GM23338 (cell line): ENCODE measurements around the gene SEC11A. TPM values are rescaled to one million over a fixed set of nuclear protein-coding genes. Genes with fewer than 3 reads are reported as not detected.

Source experiments
- ATAC-seq: fragments of 200-7000 bp; cut with Tn5 transposase; 3 replicates; pipeline ENCODE4 v1.9.1; 2020
- DNase-seq: peaks from one replicate; pipeline ENCODE4 v3.0.0-alpha.2; 2015; ENCODE audit warnings: low spot score
- H2AFZ ChIP-seq: fragments of 200-600 bp; sonication (generic); 2 replicates; pipeline ENCODE4 v1.8.0; 2016; ENCODE audit warnings: antibody characterized with exemption, mild to moderate bottlenecking, moderate library complexity
- H3F3A ChIP-seq: fragments of 200-600 bp; sonication (generic); replicated peaks from 2 replicates; pipeline ENCODE4 v1.8.0; 2017; ENCODE audit warnings: antibody characterized with exemption, mixed run types, low read depth
- H3K27ac ChIP-seq: fragments of 200-600 bp; sonication (generic); 2 replicates; pipeline ENCODE4 v1.6.1; 2016; ENCODE audit warnings: low read depth
- H3K27me3 ChIP-seq: fragments of 200-600 bp; sonication (generic); 2 replicates; pipeline ENCODE4 v1.8.0; 2016; ENCODE audit warnings: mild to moderate bottlenecking, mixed run types, moderate library complexity; ENCODE audit not compliant: insufficient read depth
- H3K36me3 ChIP-seq: fragments of 200-600 bp; sonication (generic); 2 replicates; pipeline ENCODE4 v1.8.0; 2016; ENCODE audit warnings: mild to moderate bottlenecking; ENCODE audit not compliant: insufficient read depth
- H3K4me1 ChIP-seq: fragments of 200-600 bp; sonication (generic); 2 replicates; pipeline ENCODE4 v1.8.0; 2016; ENCODE audit warnings: mild to moderate bottlenecking, moderate library complexity; ENCODE audit not compliant: insufficient read depth
- H3K4me2 ChIP-seq: fragments of 200-600 bp; sonication (generic); 2 replicates; pipeline ENCODE4 v1.7.1; 2017; ENCODE audit warnings: mixed run types
- H3K4me3 ChIP-seq: fragments of 200-600 bp; sonication (generic); 2 replicates; pipeline ENCODE4 v1.6.1; 2016; ENCODE audit warnings: mixed run types
- H3K79me2 ChIP-seq: fragments of 200-600 bp; sonication (generic); replicated peaks from 2 replicates; pipeline ENCODE4 v1.8.0; 2017; ENCODE audit warnings: mild to moderate bottlenecking; ENCODE audit not compliant: insufficient read depth
- H3K9me2 ChIP-seq: fragments of 200-600 bp; sonication (generic); 2 replicates; pipeline ENCODE4 v1.8.0; 2017; ENCODE audit not compliant: insufficient read depth
- H4K20me1 ChIP-seq: fragments of 200-600 bp; sonication (generic); replicated peaks from 2 replicates; pipeline ENCODE4 v1.8.0; 2017; ENCODE audit warnings: mild to moderate bottlenecking; ENCODE audit not compliant: insufficient read depth
- H3K27ac Mint-ChIP-seq: 2 replicates; pipeline ENCODE4 v1.8.0; 2020; ENCODE audit warnings: inconsistent platforms, mild to moderate bottlenecking, moderate library complexity, mixed read lengths
- H3K27me3 Mint-ChIP-seq: 3 replicates; pipeline ENCODE4 v1.8.0; 2022; ENCODE audit warnings: low read depth, mild to moderate bottlenecking, moderate library complexity, mixed read lengths, inconsistent platforms; ENCODE audit not compliant: insufficient read depth, poor library complexity
- H3K36me3 Mint-ChIP-seq: 3 replicates; pipeline ENCODE4 v1.8.0; 2021; ENCODE audit warnings: low read depth, mild to moderate bottlenecking, inconsistent platforms, moderate library complexity, mixed read lengths
- H3K4me1 Mint-ChIP-seq: 3 replicates; pipeline ENCODE4 v1.8.0; 2020; ENCODE audit warnings: mild to moderate bottlenecking, inconsistent platforms, mixed read lengths
- H3K4me3 Mint-ChIP-seq: 3 replicates; pipeline ENCODE4 v1.8.0; 2021; ENCODE audit warnings: moderate library complexity, mild to moderate bottlenecking, inconsistent platforms, mixed read lengths
- H3K9me3 Mint-ChIP-seq: 3 replicates; pipeline ENCODE4 v1.8.0; 2020; ENCODE audit warnings: moderate library complexity, mild to moderate bottlenecking, inconsistent platforms, mixed read lengths
- CREB1 ChIP-seq: fragments of 250-450 bp; sonication (Bioruptor Pico); IDR thresholded peaks from 2 replicates; pipeline ENCODE4 v1.5.0; 2020; ENCODE audit warnings: low read depth, mild to moderate bottlenecking, moderate library complexity
- CTCF ChIP-seq, 2 experiments: fragments of 200-600 bp in 1 of 2; sonication (generic) in 1 of 2; conservative IDR thresholded peaks; 2 replicates each; pipeline versions ENCODE4 v1.5.1 to v1.6.1; 2016 to 2017; ENCODE audit warnings: antibody characterized with exemption in 2 of 2, low read depth in 2 of 2, mild to moderate bottlenecking in 2 of 2, moderate library complexity in 1 of 2
- ETS1 ChIP-seq: IDR thresholded peaks from 2 replicates; pipeline ENCODE4 v1.6.1; 2016; ENCODE audit warnings: antibody characterized with exemption
- JUNB ChIP-seq: IDR thresholded peaks from one replicate; pipeline ENCODE4 v1.6.1; 2016; ENCODE audit warnings: antibody characterized with exemption; ENCODE audit not compliant: unreplicated experiment
- NANOG ChIP-seq: IDR thresholded peaks from 2 replicates; pipeline ENCODE4 v1.6.1; 2016; ENCODE audit warnings: antibody characterized with exemption, borderline replicate concordance
- REST ChIP-seq: IDR thresholded peaks from one replicate; pipeline ENCODE4 v1.6.1; 2018; ENCODE audit warnings: antibody characterized with exemption; ENCODE audit not compliant: unreplicated experiment
- ZNF462 ChIP-seq: fragments of 250-450 bp; sonication (Bioruptor Pico); IDR thresholded peaks from 2 replicates; pipeline ENCODE4 v1.5.0; 2020; ENCODE audit warnings: mild to moderate bottlenecking, moderate library complexity
- polyA plus RNA-seq: library from polyadenylated mRNA; unstranded; fragments of >200 nt; fragmentation: Nextera tagmentation; extraction: Ambion mirVana; gene quantifications from 2 replicates; pipeline ENCODE4 v1.2.1, GENCODE V29; 2016
- total RNA-seq: library from RNA; depleted of rRNA; stranded (reverse); fragments of >200 nt; shearing (Covaris generic); gene quantifications from 2 replicates; pipeline ENCODE4 v1.2.3, GENCODE V29; 2014

Gene SEC11A
- total and polyA plus RNA-seq, 2 experiments from 2014 or later, result 191 to 257 TPM

GRCh38 chr15:84765675-84766074 is 49.7 kb upstream of the SEC11A start:
- no peak overlapping the region for H3K4me3 Mint-ChIP-seq
- Histone ChIP-seq H3F3A (0 out of 2 replicates have a peak, but pooled peaks cover 4% of the 10 kb centered on the region), H3K27ac (no peak overlapping the region), H2AFZ (no peak overlapping the region), H4K20me1 (peaks cover 11% of the 10 kb centered on the region; the same call in 1 of the 2 replicates), H3K79me2 (peaks cover 81% of the 10 kb centered on the region), H3K4me1 (no peaks in the 10 kb centered on the region; the same call in 1 of the 2 replicates), H3K9me2 (no peaks in the 10 kb centered on the region), H3K27me3 (no peaks in the 10 kb centered on the region), H3K36me3 (no peaks in the 10 kb centered on the region), H3K4me2 (no peak overlapping the region), H3K4me3 (no peak overlapping the region)
- no peak for ATAC-seq
- H3K36me3 Mint-ChIP-seq, result peaks cover 24% of the 10 kb centered on the region
- no peak for DNase-seq
- peaks cover 4% of the 10 kb centered on the region; the same call in 1 of the 3 replicates for H3K4me1 Mint-ChIP-seq
- no peaks in the 10 kb centered on the region for H3K9me3 Mint-ChIP-seq
- no peak overlapping the region for H3K27ac Mint-ChIP-seq
- no peaks in the 10 kb centered on the region for H3K27me3 Mint-ChIP-seq
- TF ChIP-seq ETS1 (no peak), NANOG (no peak), CREB1 (CRISPR knock-in tag) (no peak), REST (no peak), ZNF462 (CRISPR knock-in tag) (no peak), CTCF (conservative IDR thresholded peaks at IDR 0.05; ENCODE audit: low read depth in 2 of 2) (no peak), JUNB (no peak)
